ENCODE results near the gene CARD9.

- TF ChIP-seq CTCF (IDR thresholded peaks at IDR 0.05) (no peak), POLR2A (IDR thresholded peaks at IDR 0.05) (no peak)
These were observed 22.7 kb upstream of the CARD9 start for GRCh38 chr9:136396219-136396515.

All from esophagus squamous epithelium (tissue), 4 donors.